DMS153 treated with DMSO at 0.1 percent for 48 hours (cell line): ENCODE results near the gene TACSTD2.
"Not testable (repeated sequence)": the region's sequence is repeated elsewhere in the genome, so short reads cannot be mapped to it uniquely, and the experiment has no call there.

Experiments
- DNase-seq: peaks from one replicate; lab custom pipeline; 2025; ENCODE audit not compliant: unreplicated experiment; lab: John Stamatoyannopoulos, UW

The TACSTD2 gene

GRCh38 chr1:58588396-58588795 is 11.3 kb upstream of the TACSTD2 start:
- no peak for DNase-seq

- DNase-seq = no peak
Measured at GRCh38 chr1:58587667-58588066, 10.6 kb upstream of the TACSTD2 start.

GRCh38 chr1:58586271-58586670 is 9.2 kb upstream of the TACSTD2 start:
- DNase-seq = no peak

- DNase-seq = no peak
Measured at GRCh38 chr1:58585581-58586151, 8.6 kb upstream of the TACSTD2 start.

- DNase-seq = no peak
Measured at GRCh38 chr1:58585166-58585565, 8.1 kb upstream of the TACSTD2 start.

GRCh38 chr1:58584082-58584895 is 7.2 kb upstream of the TACSTD2 start:
- DNase-seq = no peak

- DNase-seq = no peak
Measured at GRCh38 chr1:58583496-58583895, 6.4 kb upstream of the TACSTD2 start.

- not testable (repeated sequence) for DNase-seq
Measured at GRCh38 chr1:58582143-58582542, 5.1 kb upstream of the TACSTD2 start.

- DNase-seq = no peak
Measured at GRCh38 chr1:58581641-58582040, 4.6 kb upstream of the TACSTD2 start.

GRCh38 chr1:58580186-58580585 is 3.1 kb upstream of the TACSTD2 start:
- no peak for DNase-seq

GRCh38 chr1:58577654-58578030 is 590 bp upstream of the TACSTD2 start:
- no peak for DNase-seq

- DNase-seq = no peak
Measured at GRCh38 chr1:58576325-58576726, 726 bp downstream of the TACSTD2 start.

- no peak for DNase-seq
Measured at GRCh38 chr1:58575551-58576324, 1.3 kb downstream of the TACSTD2 start.

GRCh38 chr1:58574816-58575215 is 2.2 kb downstream of the TACSTD2 start:
- DNase-seq = no peak

- DNase-seq = no peak
Measured at GRCh38 chr1:58573705-58574591, 3.1 kb downstream of the TACSTD2 start.

- DNase-seq = no peak
Measured at GRCh38 chr1:58573138-58573537, 3.9 kb downstream of the TACSTD2 start.

- no peak for DNase-seq
Measured at GRCh38 chr1:58572690-58573089, 4.4 kb downstream of the TACSTD2 start.

- no peak for DNase-seq
Measured at GRCh38 chr1:58571616-58572015, 5.4 kb downstream of the TACSTD2 start.

GRCh38 chr1:58570817-58571216 is 6.2 kb downstream of the TACSTD2 start:
- DNase-seq = no peak

GRCh38 chr1:58570094-58570493 is 7.0 kb downstream of the TACSTD2 start:
- no peak for DNase-seq

- DNase-seq = no peak
Measured at GRCh38 chr1:58568911-58569310, 8.1 kb downstream of the TACSTD2 start.
